IPS-NIHi7 (cell line): ENCODE results near the gene PPP1R15A.
"Not testable (repeated sequence)": the region's sequence is repeated elsewhere in the genome, so short reads cannot be mapped to it uniquely, and the experiment has no call there.

Experiments used
- DNase-seq: peaks from one replicate; pipeline ENCODE4 v3.0.0; 2012; ENCODE audit warnings: mixed read lengths; ENCODE audit errors: extremely low spot score

Gene PPP1R15A

GRCh38 chr19:48914181-48914580 is 42.0 kb downstream of the PPP1R15A start:
- DNase-seq: no peak

DNA sequence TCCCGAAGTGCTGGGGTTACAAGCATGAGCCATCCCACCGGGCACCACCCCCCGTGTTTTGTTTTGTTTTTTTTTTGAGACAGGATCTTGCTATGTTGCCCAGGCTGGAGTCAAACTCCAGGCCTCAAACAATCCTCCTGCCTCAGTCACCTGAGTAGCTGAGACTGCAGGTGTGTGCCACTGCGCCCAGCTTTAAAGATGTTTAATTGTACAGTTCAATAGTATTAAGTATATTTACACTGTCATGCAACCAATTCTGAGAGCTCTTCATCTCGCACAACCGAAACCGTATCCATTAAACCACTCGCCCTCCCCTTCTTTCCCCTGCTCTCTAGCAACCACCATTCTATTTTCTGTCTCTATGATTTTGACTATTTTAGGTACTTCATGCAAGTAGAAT is 43.5 kb downstream of the PPP1R15A start:
- no peak for DNase-seq

- DNase-seq: no peak
Measured at GRCh38 chr19:48918071-48918470, 45.9 kb downstream of the PPP1R15A start.

DNA sequence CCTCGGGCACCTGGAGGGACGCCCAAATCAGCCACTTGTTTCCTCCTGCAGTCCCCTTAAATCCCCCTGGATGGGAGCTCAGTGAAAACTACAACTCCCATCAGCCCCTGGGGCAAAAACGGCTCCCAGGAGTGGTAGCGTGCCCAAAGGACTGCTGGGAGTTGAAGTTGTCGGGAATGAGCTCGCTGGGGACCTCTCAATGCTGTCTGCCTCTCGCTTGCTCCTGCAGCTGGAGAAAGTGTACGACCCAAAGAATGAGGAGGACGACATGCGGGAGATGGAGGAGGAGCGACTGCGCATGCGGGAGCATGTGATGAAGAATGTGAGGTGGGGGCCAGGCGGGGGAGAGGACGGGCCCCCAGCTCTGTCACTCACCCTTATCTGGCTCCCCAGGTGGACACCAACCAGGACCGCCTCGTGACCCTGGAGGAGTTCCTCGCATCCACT is 46.6 kb downstream of the PPP1R15A start:
- DNase-seq: peak; percentile 85

GRCh38 chr19:48919271-48919670 is 47.0 kb downstream of the PPP1R15A start:
- DNase-seq: not testable (repeated sequence)

GRCh38 chr19:48920949-48921348 is 48.7 kb downstream of the PPP1R15A start:
- no peak for DNase-seq

DNA sequence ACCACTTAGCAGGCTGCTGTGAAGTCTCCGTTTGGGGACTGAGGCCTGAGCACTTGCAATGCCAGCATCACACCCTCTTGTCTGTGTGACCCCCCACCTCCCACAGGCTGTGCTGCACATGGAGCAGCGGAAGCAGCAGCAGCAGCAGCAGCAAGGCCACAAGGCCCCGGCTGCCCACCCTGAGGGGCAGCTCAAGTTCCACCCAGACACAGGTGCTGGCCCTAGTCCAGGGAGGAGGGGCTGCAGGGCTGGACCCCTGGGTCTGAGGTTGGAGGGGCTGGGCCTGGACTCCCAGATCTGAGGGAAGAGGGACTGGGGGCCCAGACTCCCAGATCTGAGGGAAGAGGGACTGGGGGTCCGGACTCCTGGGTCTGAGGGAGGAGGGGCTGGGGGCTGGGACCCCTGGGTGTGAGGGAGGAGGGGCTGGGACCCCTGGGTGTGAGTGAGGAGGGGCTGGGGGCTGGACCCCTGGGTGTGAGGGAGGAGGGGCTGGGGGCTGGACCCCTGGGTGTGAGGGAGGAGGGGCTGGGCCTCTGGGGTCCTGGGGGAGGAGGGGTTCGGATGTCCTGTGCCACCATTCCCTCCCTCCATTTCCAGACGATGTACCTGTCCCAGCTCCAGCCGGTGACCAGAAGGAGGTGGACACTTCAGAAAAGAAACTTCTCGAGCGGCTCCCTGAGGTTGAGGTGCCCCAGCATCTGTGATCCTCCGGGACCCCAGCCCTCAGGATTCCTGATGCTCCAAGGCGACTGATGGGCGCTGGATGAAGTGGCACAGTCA is 49.7 kb downstream of the PPP1R15A start:
- DNase-seq: no peak

- DNase-seq: no peak
Measured at GRCh38 chr19:48922548-48923490, 50.6 kb downstream of the PPP1R15A start.

DNA sequence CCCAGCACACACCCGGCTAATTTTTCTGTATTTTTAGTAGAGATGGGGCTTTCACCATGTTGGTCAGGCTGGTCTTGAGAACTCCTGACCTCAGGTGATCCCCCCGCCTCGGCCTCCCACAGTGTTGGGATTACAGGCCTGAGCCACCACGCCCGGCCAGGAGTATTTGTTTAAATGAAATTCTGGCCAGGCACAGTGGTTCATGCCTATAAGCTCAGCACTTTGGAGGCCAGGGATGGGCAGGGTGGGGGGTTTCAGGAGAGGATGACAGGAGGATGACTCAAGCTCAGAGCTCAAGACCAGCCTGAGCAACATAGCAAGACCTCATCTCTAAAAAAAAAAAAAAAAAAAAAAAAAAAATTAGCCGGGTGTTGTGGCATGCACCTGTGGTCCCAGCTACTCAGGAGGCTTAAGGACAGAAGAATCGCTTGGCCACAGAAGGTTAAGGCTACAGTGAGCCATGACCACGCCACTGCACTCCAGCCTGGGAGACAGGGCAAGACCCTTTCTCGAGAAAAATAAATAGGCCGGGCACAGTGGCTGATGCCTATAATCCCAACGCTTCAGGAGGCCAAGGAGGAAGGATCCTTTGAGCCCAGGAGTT is 53.1 kb downstream of the PPP1R15A start:
- no peak for DNase-seq
